Endothelial cell of hepatic sinusoid (primary cell): Measurements from ENCODE around the gene TSEN2.
"Not testable (repeated sequence)": the region's sequence is repeated elsewhere in the genome, so short reads cannot be mapped to it uniquely, and the experiment has no call there.

Experiments
- in situ Hi-C: cut with HindIII; loops from 2 replicates; pipeline ENCODE4 v1.10.0; 2017; ENCODE audit warnings: low sequenced_read_pairs

The TSEN2 gene

GRCh38 chr3:12484198-12484982 lies at the start of gene TSEN2:
Gene TSEN2 (plus strand): TSS chr3:12484480. CDS start chr3:12489801, 5,321 bp downstream.
- in situ Hi-C loops, result no loop called here

GRCh38 chr3:12436514-12437220 lies 47.6 kb upstream of the TSEN2 start:
- in situ Hi-C loops, result loop anchor here (5.0 kb wide), 1 partner anchor 44 kb away; no protein-coding TSS in a partner anchor

GRCh38 chr3:12437221-12437605 lies 47.1 kb upstream of the TSEN2 start:
- in situ Hi-C loops, result loop anchor here (5.0 kb wide), 1 partner anchor 45 kb away; no protein-coding TSS in a partner anchor

GRCh38 chr3:12437861-12438260 lies 46.4 kb upstream of the TSEN2 start:
- in situ Hi-C loops, result loop anchor here (5.0 kb wide), 1 partner anchor 46 kb away; no protein-coding TSS in a partner anchor

- in situ Hi-C loops, result loop anchor here (5.0 kb wide), 1 partner anchor 46 kb away; no protein-coding TSS in a partner anchor
Observed at GRCh38 chr3:12438318-12438717, 46.0 kb upstream of the TSEN2 start.

GRCh38 chr3:12439161-12439940 lies 44.9 kb upstream of the TSEN2 start:
- in situ Hi-C loops, result loop anchor here (5.0 kb wide), 1 partner anchor 47 kb away; no protein-coding TSS in a partner anchor

- in situ Hi-C loops, result no loop called here
Observed at GRCh38 chr3:12440927-12441714, 43.2 kb upstream of the TSEN2 start.

GRCh38 chr3:12442654-12443501 lies 41.4 kb upstream of the TSEN2 start:
- in situ Hi-C loops, result no loop called here

- in situ Hi-C loops, result no loop called here
Observed at GRCh38 chr3:12443781-12444522, 40.3 kb upstream of the TSEN2 start.

GRCh38 chr3:12444582-12445471 lies 39.5 kb upstream of the TSEN2 start:
- in situ Hi-C loops, result no loop called here

- in situ Hi-C loops, result no loop called here
Observed at GRCh38 chr3:12445523-12446240, 38.6 kb upstream of the TSEN2 start.

- in situ Hi-C loops, result no loop called here
Observed at GRCh38 chr3:12446298-12446697, 38.0 kb upstream of the TSEN2 start.

- in situ Hi-C loops, result no loop called here
Observed at GRCh38 chr3:12447075-12447474, 37.2 kb upstream of the TSEN2 start.

- in situ Hi-C loops, result not testable (repeated sequence)
Observed at GRCh38 chr3:12448404-12449202, 35.7 kb upstream of the TSEN2 start.

- in situ Hi-C loops, result no loop called here
Observed at GRCh38 chr3:12449889-12450682, 34.2 kb upstream of the TSEN2 start.
